WI38 (cell line): ENCODE measurements around the gene COMMD8.

ENCODE experiments used
- H3K4me3 ChIP-seq: 2 replicates; pipeline ENCODE4 v1.5.1; 2011; ENCODE audit warnings: low read depth, mild to moderate bottlenecking, control low read depth, low read length
- TF ChIP-seq, protein P1 (sequence below): IDR thresholded peaks from 2 replicates; pipeline ENCODE4 v1.5.1; 2012; ENCODE audit warnings: low read depth, mild to moderate bottlenecking, control low read depth, low read length

The COMMD8 gene

DNA sequence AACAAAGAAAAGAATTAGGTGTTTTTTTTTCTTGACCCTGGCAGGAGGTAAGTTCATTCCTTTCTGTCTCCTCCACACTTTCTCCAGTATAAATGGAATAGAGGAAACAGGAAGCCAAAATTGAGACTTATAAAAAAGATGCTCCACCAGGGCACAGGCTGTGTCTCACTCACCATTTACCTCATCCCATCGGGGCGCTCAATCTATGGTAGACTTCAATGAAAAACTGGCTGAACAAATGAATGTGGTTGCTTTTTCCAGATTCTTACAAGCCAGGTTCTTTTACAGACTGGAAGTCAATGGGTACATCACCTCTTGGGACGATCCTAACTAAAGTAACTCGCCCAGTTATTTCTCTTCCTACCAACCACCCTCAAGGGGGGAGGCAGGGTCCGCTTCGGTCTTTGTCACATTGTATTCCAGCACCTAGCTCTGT is 685 bp downstream of the COMMD8 start:
- peak overlapping the region; percentile 75 for H3K4me3 ChIP-seq
- TF ChIP-seq, protein P1, sequence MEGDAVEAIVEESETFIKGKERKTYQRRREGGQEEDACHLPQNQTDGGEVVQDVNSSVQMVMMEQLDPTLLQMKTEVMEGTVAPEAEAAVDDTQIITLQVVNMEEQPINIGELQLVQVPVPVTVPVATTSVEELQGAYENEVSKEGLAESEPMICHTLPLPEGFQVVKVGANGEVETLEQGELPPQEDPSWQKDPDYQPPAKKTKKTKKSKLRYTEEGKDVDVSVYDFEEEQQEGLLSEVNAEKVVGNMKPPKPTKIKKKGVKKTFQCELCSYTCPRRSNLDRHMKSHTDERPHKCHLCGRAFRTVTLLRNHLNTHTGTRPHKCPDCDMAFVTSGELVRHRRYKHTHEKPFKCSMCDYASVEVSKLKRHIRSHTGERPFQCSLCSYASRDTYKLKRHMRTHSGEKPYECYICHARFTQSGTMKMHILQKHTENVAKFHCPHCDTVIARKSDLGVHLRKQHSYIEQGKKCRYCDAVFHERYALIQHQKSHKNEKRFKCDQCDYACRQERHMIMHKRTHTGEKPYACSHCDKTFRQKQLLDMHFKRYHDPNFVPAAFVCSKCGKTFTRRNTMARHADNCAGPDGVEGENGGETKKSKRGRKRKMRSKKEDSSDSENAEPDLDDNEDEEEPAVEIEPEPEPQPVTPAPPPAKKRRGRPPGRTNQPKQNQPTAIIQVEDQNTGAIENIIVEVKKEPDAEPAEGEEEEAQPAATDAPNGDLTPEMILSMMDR, result no peak

DNA sequence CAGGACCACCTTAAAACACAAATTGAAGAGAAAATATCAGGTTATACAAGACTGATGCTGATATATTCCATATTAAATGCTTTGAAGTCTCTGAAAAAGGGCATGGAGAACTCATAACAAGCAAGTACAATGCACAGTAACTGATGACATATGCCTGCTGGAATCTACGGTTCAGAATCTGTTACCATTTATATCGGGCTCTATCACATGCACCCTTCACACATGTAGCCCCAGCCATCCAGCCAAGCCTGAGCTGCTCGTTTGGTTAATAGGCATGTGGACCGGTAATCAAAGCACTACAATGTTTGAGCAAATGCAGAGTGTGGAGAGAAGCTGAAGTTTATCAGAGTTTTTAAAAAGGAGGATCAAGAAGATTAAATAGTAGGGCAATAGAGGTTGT is 11.8 kb downstream of the COMMD8 start:
- H3K4me3 ChIP-seq, result no peak overlapping the region
- TF ChIP-seq, protein P1, result no peak

DNA sequence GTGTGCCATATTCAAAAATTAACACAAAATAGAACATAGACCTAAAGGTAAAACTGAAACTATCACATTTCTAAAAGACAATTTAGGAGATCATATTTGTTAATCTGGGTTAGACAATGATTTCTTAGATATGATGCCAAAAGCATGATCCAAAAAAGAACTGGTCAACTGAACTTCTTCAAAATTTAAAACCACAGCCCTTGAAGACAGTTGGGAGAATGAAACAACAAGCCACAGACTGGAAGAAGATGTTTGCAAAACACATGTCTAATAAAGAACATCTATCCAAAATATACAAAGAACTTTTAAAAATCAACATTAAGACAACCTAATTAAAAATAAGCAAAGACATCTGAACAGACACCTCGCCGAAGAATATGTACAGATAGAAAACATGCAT is 19.5 kb downstream of the COMMD8 start:
- H3K4me3 ChIP-seq, result no peak overlapping the region

DNA sequence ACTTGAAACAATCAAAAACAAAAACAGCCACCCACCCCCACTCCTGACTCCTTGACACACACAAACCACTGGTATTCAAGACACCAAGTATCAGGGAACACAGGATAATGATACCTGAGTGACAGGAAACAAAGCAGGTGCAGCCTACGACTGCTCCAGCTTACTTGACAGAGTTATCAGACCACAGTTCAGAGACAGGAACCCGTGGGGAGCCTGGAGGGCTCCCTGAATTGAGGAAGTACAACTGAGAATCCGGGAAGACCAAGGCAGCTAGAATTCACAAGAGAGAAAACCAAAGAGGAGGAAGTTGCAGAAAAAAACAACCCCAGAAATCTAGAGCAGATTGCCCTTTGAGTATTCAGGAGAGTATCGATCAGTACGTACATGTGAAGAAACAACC is 20.5 kb downstream of the COMMD8 start:
- TF ChIP-seq, protein P1, result no peak
- no peak overlapping the region for H3K4me3 ChIP-seq

More for the DNA sequence above, 19.5 kb downstream of the COMMD8 start:
- TF ChIP-seq, protein P1, result no peak

DNA sequence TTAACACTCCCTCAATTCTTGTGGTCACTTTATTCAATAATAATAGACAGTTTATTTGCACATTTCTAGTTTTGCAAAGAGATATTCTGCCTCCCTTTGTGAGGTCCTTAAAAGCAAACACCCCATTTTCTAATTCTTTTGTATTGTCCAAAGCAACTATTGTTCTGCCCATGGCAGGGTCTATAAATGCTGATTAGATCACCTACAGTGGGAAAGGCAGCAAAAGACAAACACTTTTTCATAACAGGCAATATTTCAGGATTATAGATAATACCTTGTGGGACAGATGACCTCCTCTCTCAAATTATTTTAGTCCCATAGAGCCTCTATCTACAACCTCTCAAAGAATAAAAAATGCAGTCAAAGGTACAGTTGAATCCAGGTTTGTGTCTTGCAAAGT is 28.6 kb downstream of the COMMD8 start:
- no peak overlapping the region for H3K4me3 ChIP-seq
- TF ChIP-seq, protein P1, result no peak

DNA sequence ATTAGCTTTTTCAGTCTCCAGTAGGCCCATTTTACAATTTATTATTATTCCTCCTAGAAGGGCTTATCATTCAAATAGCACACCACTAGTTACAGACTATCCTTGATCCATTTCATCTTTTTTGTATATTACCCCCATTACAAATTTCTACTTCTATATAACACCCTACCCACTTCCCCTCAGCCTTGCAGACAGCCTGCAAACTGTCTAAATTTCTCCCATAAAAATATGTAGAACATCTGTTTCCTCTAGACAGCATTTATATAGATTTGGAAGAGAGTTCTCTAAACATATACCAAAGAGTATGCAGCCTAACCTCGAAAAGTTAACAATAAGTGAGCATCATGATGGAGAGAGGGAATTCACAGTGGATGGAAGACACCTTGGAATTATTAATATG is 30.8 kb downstream of the COMMD8 start:
- TF ChIP-seq, protein P1, result no peak
- no peak overlapping the region for H3K4me3 ChIP-seq

DNA sequence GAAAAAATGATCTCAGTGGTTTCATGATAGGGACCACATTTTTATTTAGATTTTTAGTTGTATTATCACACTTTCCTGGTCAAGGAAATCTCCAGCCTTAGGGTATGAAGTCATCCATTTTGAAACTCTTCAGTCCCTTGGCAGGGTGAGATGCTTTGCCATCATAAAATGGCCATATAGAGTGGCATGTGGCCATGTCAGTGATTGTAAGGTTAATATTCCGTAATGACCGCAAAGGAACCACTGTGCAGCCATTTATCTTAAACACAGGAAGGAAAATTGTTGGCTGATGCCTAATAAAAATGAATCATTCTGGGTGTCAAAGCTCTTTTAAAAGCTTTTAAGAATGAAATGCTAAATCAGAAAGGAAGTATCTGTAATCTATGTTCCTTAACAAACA is 35.6 kb downstream of the COMMD8 start:
- TF ChIP-seq, protein P1, result no peak
- no peak overlapping the region for H3K4me3 ChIP-seq
